Mesodermal cell (in vitro differentiated cells): ENCODE measurements around the gene RPS6KB1.
"Not testable (repeated sequence)": the region's sequence is repeated elsewhere in the genome, so short reads cannot be mapped to it uniquely, and the experiment has no call there.

ENCODE experiments used
- H3K27ac ChIP-seq: 2 replicates; pipeline ENCODE4 v1.7.0; 2013; ENCODE audit warnings: mild to moderate bottlenecking, low read depth, low read length, moderate library complexity; ENCODE audit not compliant: severe bottlenecking
- H3K36me3 ChIP-seq: 2 replicates; pipeline ENCODE4 v1.7.1; 2013; ENCODE audit warnings: mild to moderate bottlenecking, low read length, moderate library complexity; ENCODE audit not compliant: control insufficient read depth, insufficient read depth
- H3K4me1 ChIP-seq: one replicate; pipeline ENCODE4 v1.7.1; 2013; ENCODE audit warnings: mild to moderate bottlenecking, low read length; ENCODE audit not compliant: insufficient read depth, control insufficient read depth, poor library complexity, severe bottlenecking
- H3K4me3 ChIP-seq: 2 replicates; pipeline ENCODE4 v1.7.0; 2013; ENCODE audit warnings: low read length, control low read depth, mild to moderate bottlenecking; ENCODE audit not compliant: insufficient read depth, poor library complexity, severe bottlenecking; ENCODE audit errors: extremely low read depth
- H3K9me3 ChIP-seq: 2 replicates; pipeline ENCODE4 v1.7.1; 2013; ENCODE audit warnings: mild to moderate bottlenecking, low read length, moderate library complexity; ENCODE audit not compliant: control insufficient read depth
- WGBS, 2 experiments: methylation state at CpG; one replicate each; pipeline ENCODE4 v1.1.5; 2013; ENCODE audit warnings: missing lambda C conversion rate in 2 of 2; ENCODE audit not compliant: insufficient coverage in 2 of 2; 5-methylcytosine and 5-hydroxymethylcytosine counted together

RPS6KB1 gene

GRCh38 chr17:59941131-59941530 lies 48.2 kb downstream of the RPS6KB1 start:
- WGBS, 2 experiments, result no CpG with 5 or more reads among the region's 1 CpG
- no peak overlapping the region for H3K27ac ChIP-seq
- H3K36me3 ChIP-seq, result peaks cover 67% of the 10 kb centered on the region
- no peaks in the 10 kb centered on the region for H3K4me1 ChIP-seq
- H3K9me3 ChIP-seq, result no peaks in the 10 kb centered on the region
- no peak overlapping the region for H3K4me3 ChIP-seq

GRCh38 chr17:59946433-59946832 lies 53.5 kb downstream of the RPS6KB1 start:
- WGBS, 2 experiments, result 100% methylated on average over 1 to 2 of the region's 7 CpGs
- not testable (repeated sequence) for H3K4me1 ChIP-seq, H3K27ac ChIP-seq, H3K4me3 ChIP-seq, H3K9me3 ChIP-seq
- peaks cover 58% of the 10 kb centered on the region for H3K36me3 ChIP-seq

GRCh38 chr17:59947310-59947709 lies 54.4 kb downstream of the RPS6KB1 start:
- WGBS, 2 experiments, result no CpG with 5 or more reads among the region's 4 CpGs
- H3K4me1 ChIP-seq, H3K9me3 ChIP-seq, H3K27ac ChIP-seq, H3K4me3 ChIP-seq: not testable (repeated sequence)
- peaks cover 55% of the 10 kb centered on the region for H3K36me3 ChIP-seq

- H3K36me3 ChIP-seq, result peaks cover 48% of the 10 kb centered on the region
- no peaks in the 10 kb centered on the region for H3K4me1 ChIP-seq
- no peak overlapping the region for H3K27ac ChIP-seq
- H3K4me3 ChIP-seq, result no peak overlapping the region
- 100% methylated on average over 1 of the region's 3 CpGs; no CpG with 5 or more reads in 1 of the 2 experiments for WGBS, 2 experiments
- no peaks in the 10 kb centered on the region for H3K9me3 ChIP-seq
Observed at GRCh38 chr17:59950049-59950448, 57.1 kb downstream of the RPS6KB1 start.

GRCh38 chr17:59954856-59955255 lies 61.9 kb downstream of the RPS6KB1 start:
- H3K36me3 ChIP-seq, result peaks cover 28% of the 10 kb centered on the region
- no peak overlapping the region for H3K27ac ChIP-seq
- WGBS, 2 experiments, result 20% methylated on average over 1 of the region's 3 CpGs; no CpG with 5 or more reads in 1 of the 2 experiments
- H3K4me1 ChIP-seq, result no peaks in the 10 kb centered on the region
- H3K4me3 ChIP-seq, result no peak overlapping the region
- no peaks in the 10 kb centered on the region for H3K9me3 ChIP-seq

- H3K4me1 ChIP-seq, H3K9me3 ChIP-seq, H3K27ac ChIP-seq, H3K4me3 ChIP-seq: not testable (repeated sequence)
- peaks cover 15% of the 10 kb centered on the region for H3K36me3 ChIP-seq
- 91 to 94% methylated on average over 5 of the region's 8 CpGs for WGBS, 2 experiments
Observed at GRCh38 chr17:59959574-59959973, 66.7 kb downstream of the RPS6KB1 start.

GRCh38 chr17:59962739-59963318 lies 69.9 kb downstream of the RPS6KB1 start:
- Histone ChIP-seq H3K4me1 (peaks cover 3% of the 10 kb centered on the region), H3K4me3 (no peak overlapping the region), H3K36me3 (peaks cover 3% of the 10 kb centered on the region), H3K27ac (no peak overlapping the region), H3K9me3 (no peaks in the 10 kb centered on the region)
- 96 to 100% methylated on average over 2 to 5 of the region's 6 CpGs for WGBS, 2 experiments

- Histone ChIP-seq H3K9me3 (no peaks in the 10 kb centered on the region), H3K36me3 (peaks cover 3% of the 10 kb centered on the region), H3K27ac (peak overlapping the region; percentile 68), H3K4me3 (peak overlapping the region; percentile 71), H3K4me1 (peaks cover 3% of the 10 kb centered on the region)
- 11 to 18% methylated on average over 10 to 14 of the region's 21 CpGs for WGBS, 2 experiments
Observed at GRCh38 chr17:59963738-59964481, 71.0 kb downstream of the RPS6KB1 start.

- Histone ChIP-seq H3K27ac (peak within 1 kb of the TSS; percentile 68), H3K36me3 (peaks cover 3% of the 10 kb centered on the region), H3K4me1 (peaks cover 3% of the 10 kb centered on the region), H3K9me3 (no peaks in the 10 kb centered on the region), H3K4me3 (peak within 1 kb of the TSS; percentile 71)
- 0% methylated on average over 37 to 51 of the region's 67 CpGs for WGBS, 2 experiments
Observed at GRCh38 chr17:59964482-59965328, 71.8 kb downstream of the RPS6KB1 start, which contains the start of gene RNFT1. TSS of gene RNFT1 (minus strand) at chr17:59964740. CDS start at chr17:59964663, 77 bp downstream.

- H3K9me3 ChIP-seq, H3K36me3 ChIP-seq, H3K4me3 ChIP-seq, H3K4me1 ChIP-seq, H3K27ac ChIP-seq: not testable (repeated sequence)
- WGBS, 2 experiments, result 100% methylated on average over 1 of the region's 2 CpGs
Observed at GRCh38 chr17:59971771-59972170, 78.8 kb downstream of the RPS6KB1 start.
